Measurements from ENCODE around the gene OR2D2.

GRCh38 chr11:6856871-6857270 is 35.4 kb downstream of the OR2D2 start:
- TF ChIP-seq, protein P1, sequence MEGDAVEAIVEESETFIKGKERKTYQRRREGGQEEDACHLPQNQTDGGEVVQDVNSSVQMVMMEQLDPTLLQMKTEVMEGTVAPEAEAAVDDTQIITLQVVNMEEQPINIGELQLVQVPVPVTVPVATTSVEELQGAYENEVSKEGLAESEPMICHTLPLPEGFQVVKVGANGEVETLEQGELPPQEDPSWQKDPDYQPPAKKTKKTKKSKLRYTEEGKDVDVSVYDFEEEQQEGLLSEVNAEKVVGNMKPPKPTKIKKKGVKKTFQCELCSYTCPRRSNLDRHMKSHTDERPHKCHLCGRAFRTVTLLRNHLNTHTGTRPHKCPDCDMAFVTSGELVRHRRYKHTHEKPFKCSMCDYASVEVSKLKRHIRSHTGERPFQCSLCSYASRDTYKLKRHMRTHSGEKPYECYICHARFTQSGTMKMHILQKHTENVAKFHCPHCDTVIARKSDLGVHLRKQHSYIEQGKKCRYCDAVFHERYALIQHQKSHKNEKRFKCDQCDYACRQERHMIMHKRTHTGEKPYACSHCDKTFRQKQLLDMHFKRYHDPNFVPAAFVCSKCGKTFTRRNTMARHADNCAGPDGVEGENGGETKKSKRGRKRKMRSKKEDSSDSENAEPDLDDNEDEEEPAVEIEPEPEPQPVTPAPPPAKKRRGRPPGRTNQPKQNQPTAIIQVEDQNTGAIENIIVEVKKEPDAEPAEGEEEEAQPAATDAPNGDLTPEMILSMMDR (IDR thresholded peaks at IDR 0.05; ENCODE audit: poor library complexity): no peak
- TF ChIP-seq EZH2 (IDR thresholded peaks at IDR 0.05; ENCODE audit: borderline replicate concordance): no peak
- TF ChIP-seq EZH2phosphoT487 (IDR thresholded peaks at IDR 0.05; ENCODE audit: low read depth, severe bottlenecking, unreplicated experiment): no peak

Data from hepatocyte (in vitro differentiated cells).